Retinal pigment epithelial cell (primary cell): ENCODE measurements around the gene EIF2D.
A peak's percentile ranks its signal among the peaks of the same experiment; 100 is the strongest.

Source experiments
- DNase-seq: peaks from one replicate; pipeline ENCODE4 v3.0.0-alpha.2; 2010; ENCODE audit warnings: low read depth
- H3K4me3 ChIP-seq: 2 replicates; pipeline ENCODE4 v1.5.1; 2011; ENCODE audit warnings: mild to moderate bottlenecking, low read length, control low read depth, moderate library complexity
- TF ChIP-seq, protein P1 (sequence below): conservative IDR thresholded peaks from 2 replicates; pipeline ENCODE4 v1.5.1; 2011; ENCODE audit warnings: low read depth, low read length, control low read depth, inconsistent platforms

The EIF2D gene

DNA sequence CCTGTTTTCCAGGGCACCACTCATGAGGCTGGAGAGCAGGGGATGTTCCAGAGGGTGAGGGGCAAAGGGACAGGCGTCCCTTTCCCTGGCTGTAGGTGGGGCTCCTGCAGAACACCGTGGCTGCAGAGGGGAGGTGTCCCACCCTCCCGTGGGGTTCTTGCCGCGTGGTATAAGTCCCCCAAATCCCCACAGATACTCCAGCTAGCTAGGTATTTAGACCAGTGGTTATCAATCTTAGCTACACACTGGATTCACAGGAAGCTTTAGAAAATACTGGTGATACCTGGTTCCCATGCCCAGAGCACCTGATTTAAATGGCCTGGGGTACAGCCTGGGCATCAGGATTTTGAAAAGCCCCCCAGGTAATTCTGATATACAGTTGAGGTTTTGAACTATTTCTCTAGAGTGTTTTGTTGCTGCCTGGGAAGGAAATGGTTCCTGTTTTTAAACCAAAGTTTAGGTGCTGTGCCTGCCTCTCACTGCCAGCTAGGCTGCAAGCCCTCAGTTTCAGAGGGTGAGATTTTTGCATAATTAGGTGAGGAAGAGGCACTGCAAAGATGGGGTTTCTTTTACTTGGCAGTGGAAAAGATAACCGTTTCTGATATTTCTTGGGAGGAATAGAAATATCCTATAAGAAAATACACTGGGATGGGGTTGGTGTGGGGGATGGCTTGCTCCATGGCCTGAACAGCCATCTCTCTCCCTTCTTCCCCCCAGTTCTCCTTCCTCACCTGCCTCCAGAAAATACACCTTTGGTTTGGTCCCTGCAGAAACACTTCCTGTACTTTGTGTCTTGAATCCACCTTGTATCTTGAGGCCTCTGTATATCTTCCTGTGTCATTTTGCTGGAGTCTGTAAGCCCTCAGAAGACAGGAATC lies 53.2 kb downstream of the EIF2D start:
- TF ChIP-seq, protein P1, sequence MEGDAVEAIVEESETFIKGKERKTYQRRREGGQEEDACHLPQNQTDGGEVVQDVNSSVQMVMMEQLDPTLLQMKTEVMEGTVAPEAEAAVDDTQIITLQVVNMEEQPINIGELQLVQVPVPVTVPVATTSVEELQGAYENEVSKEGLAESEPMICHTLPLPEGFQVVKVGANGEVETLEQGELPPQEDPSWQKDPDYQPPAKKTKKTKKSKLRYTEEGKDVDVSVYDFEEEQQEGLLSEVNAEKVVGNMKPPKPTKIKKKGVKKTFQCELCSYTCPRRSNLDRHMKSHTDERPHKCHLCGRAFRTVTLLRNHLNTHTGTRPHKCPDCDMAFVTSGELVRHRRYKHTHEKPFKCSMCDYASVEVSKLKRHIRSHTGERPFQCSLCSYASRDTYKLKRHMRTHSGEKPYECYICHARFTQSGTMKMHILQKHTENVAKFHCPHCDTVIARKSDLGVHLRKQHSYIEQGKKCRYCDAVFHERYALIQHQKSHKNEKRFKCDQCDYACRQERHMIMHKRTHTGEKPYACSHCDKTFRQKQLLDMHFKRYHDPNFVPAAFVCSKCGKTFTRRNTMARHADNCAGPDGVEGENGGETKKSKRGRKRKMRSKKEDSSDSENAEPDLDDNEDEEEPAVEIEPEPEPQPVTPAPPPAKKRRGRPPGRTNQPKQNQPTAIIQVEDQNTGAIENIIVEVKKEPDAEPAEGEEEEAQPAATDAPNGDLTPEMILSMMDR, result no peak
- no peak for DNase-seq
- H3K4me3 ChIP-seq, result no peak overlapping the region

DNA sequence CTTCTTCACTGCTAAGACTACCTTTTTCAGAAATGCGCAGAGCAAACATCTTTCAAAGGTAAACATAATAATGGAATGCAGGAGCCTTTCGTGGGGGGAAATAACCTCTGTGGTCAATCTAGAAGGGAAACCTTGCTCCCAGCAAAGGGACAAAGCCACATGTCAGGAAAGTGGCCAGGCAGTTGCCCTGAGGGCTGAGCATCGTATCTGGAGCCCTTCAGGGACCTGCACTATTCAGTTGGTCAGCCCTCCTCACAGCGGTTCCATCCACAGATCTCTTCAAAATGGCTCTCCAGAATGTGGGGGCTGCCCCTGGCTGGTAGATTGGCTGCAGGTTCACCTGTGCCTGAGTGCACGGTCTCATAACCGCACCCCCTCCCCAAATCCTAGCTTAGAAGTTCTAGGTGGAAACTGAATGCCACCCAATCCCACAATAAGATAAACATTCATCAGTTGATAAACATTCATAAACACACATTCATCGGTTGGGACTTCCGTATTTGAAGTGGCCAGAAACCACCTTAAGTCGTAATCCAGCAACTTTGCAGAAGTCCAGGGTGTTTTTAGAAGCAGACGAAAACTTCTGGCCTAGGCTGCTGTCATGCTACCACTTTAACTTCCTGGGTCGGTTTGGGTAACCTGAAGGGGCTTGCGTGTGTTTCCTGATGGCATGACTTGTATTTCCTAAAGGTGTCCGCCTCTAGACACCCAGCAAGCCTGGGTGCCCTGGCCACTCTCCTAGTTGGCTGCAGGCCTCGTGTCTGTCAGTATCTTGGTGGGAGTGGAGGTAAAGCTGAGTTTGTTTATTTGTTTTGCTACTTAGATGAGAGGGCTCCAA lies 54.4 kb downstream of the EIF2D start:
- TF ChIP-seq, protein P1, result no peak
- H3K4me3 ChIP-seq, result peak overlapping the region; percentile 51
- DNase-seq, result no peak

DNA sequence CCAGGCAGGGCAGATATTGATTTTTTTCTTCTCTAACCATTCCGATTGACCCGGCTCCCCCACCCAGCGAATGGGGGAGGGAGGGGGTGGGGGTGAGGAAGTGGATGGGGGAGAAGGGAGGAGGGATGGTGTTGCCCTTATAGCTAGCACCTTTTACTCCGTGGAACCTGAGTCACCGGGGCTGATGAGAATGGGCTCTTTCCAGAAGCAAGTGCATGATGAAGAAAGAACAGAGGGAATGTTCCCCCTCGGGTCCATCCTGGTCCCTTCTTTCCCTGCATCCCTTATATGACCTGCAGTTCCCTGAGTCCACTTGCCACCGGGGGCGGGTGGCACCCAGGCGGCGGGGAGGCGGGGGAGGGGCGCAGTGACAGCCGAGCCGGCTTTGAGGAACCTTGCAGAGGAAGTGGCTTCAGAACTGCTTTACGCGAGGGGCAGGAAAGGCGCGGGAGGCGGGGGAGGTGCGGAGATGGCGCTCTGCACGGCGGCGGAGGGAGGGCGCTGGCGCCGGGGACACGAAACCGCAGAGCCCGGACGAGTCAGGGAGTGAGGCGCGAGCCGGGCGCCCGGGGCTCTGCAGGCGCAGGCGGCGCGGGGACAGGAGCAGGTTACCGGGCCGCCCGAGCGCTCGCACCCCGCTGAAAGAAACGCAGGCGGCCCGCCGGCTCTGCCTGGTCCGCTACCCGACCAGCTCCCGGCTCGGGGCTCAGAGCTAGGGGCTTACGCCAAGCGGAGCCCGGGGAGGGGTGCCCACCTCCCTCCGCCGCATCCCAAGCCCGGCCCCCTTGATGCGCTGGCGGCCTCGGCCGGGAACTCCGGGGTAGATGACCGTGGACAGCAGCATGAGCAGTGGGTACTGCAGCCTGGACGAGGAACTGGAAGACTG lies 55.3 kb downstream of the EIF2D start:
- TF ChIP-seq, protein P1, result no peak
- no peak for DNase-seq
- H3K4me3 ChIP-seq, result peak overlapping the region; percentile 51

DNA sequence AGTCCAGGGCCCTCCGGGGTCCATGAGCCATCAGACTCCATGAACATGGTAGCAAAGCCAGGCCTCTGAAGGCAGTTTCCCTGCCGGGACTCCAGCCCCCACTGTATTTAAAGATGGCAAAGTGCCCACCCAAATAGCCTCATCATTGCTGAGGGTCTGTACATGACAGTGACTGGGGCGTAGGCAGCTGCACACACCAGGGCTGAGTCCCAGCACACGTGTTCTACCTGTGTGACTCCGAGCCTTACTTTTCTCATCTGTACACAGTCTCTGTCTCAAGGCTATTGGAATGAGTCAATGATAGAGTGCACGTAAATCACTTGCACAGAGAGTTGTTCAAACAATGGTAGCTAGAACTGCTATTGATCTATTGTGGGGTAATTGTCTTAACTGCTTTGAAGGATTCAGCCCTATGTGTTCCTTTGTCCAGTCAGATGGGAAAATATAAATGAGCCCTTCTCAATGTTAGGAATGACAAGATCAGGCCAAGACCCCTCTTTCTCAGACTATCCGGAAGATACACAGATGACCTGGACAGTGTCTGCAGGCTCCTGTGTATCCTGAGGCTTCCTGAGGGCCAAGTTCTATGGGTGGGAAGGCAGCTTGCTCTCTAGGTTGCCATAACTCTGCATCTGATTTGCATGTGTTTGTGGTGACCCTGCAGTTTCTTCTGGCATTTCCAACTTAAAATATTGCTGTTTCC lies 56.1 kb downstream of the EIF2D start:
- TF ChIP-seq, protein P1, result no peak
- DNase-seq, result no peak
- H3K4me3 ChIP-seq, result no peak overlapping the region

DNA sequence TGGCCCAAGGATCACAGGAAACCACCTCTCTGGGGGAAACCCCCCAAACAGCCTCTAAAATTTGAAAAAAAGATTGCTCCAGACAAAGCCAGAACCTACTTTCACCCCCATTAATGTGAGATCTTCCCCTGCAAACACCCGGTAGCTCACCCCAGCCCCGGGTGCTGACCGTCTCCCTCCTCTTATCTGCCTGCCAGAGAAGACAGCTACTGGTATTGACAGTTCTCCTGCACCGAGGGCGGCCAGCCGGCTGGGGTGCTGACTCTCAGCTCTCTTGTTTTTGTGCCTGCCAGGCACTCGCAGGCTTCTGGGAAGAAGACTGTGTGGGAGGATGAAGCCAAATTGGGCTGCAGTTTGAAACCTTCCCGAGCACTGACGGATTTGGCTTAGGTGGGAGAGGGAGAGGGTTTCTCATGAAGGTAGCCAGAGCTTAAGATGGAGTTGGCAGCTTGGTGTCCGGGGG lies 56.8 kb downstream of the EIF2D start:
- no peak for DNase-seq
- TF ChIP-seq, protein P1, result no peak
- no peak overlapping the region for H3K4me3 ChIP-seq
